ENCODE measurements around the gene PYGO2.

DNA sequence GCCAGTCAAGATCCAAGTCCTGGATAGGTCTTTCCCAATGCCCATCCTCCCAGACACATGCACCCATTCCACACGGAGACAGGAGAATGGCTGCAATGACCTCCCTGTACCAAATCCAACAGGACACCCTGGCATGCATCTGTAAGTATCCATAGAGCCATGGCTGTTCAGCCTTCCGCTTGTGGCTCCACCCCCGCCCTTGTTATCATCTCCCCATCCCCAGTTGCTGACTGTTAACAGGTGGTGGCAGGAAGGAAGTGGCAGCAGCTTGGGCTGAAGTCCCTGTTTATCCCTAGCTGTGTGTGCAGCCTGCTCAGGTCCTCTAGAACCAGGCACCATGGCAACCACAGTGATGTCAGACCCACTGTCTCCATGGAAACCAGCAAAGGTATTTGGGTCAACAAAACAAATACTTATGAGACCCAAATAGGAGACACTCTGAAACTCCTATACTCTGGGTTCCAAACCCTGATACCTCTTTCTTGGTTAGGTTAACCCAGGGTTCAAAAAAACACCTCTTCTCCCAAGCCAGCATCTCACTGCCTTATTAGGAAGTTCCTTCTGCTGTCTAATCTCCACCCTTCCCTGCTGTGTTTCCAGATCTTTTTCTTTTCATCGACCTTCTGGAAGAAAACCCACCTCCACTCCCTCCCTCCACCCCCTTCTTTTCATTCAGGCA is 6.4 kb downstream of the PYGO2 start:
- TF ChIP-seq POLR2A (IDR thresholded peaks at IDR 0.05) (no peak), POLR2AphosphoS5 (IDR thresholded peaks at IDR 0.05) (no peak), CTCF (IDR thresholded peaks at IDR 0.05) (no peak)

Measured in prostate gland (tissue), 2 donors.